NCI-H82 treated with DMSO at 0.1 percent for 48 hours (cell line): ENCODE measurements around the gene STK17B.
"Not testable (repeated sequence)": the region's sequence is repeated elsewhere in the genome, so short reads cannot be mapped to it uniquely, and the experiment has no call there.

Experiments used
- DNase-seq: peaks from one replicate; lab custom pipeline; 2025; ENCODE audit not compliant: unreplicated experiment; lab: John Stamatoyannopoulos, UW

Gene STK17B

DNA sequence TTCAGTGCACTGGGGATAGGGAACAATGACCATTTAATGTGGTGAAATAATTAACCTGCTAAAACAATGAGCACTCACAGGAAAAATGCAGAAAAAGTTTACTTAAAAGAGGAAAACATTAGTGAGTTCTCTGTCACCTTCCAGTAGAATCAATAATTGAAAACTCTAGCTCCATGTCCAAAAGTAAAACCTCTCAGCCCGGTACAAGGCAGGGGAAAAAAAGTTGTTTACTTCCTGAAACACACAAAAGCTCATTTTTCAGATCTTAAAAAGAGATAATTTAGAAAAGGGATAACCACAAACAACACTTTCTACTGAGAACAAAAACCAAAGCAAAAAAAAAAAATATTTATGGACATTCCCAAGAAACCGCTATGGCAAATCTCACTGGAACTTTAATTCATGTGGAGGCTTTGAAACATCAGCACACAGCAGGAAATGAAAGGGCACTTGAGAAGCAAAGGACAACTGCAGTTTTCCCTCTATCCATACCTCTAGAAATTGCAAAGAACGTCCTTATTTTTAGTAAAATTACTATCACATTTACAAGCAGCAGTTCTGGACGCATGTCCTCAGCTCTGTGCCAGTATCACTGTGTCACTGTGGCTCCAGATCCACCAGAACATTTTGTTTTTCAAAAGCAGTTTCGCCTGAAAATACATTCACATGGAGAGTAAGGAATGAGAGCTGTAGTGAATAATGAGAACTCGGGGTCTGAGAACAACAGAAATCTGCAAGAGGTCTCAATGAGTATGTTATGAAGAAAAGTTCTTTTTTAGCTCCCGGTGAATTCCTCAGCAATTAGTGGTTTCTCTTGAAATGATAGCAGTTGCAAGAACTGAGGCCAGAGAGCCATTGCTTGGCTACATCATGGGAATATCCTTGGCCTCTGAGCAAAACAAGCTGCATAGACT is 58.1 kb downstream of the STK17B start:
- no peak for DNase-seq

DNA sequence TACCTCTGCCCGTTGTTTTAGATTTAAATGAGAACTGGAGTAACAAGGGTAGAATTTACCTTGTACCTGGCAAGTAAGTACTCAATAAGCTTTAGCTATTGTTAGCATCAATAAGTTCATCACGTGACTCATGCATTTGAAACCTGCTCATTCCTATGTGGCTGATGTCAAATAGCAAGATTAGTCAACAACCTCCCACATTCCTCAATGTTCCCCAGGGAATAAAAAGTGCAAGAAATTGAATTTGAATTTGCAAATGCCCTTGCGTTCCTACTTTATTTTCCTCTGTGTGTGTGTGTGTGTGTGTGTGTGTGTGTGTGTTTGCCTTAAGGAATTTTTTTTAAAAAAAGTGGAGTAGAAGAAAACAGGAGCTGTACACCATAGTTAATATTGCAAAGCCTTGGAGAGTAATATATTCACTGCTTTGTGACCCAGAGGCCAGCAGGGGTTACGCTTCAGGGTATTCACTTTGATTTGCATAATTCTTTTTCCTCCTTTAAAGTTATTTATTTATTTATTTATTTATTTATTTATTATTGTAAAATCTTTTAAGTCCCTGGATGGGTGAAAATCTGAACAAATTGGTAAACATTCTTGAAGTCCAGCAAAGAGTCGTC is 58.9 kb downstream of the STK17B start:
- no peak for DNase-seq

DNA sequence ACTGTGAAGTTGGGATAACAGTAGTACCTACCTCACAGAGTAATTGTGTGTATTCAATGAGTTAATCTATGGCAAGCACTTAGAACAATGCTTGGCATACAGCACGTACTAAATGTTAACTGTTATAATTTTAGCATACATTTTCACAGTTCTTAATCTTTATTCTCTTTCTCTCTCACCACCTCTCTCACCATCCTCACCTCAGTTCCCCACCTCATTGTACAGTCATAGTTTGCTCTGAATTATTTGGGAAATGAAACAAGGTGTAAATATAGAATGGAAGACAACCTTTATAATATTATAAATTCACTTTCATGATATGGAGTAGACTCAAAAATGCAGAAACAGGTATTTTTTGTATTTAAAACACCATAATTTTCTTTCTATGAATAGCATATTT is 62.8 kb downstream of the STK17B start:
- DNase-seq, result no peak

DNA sequence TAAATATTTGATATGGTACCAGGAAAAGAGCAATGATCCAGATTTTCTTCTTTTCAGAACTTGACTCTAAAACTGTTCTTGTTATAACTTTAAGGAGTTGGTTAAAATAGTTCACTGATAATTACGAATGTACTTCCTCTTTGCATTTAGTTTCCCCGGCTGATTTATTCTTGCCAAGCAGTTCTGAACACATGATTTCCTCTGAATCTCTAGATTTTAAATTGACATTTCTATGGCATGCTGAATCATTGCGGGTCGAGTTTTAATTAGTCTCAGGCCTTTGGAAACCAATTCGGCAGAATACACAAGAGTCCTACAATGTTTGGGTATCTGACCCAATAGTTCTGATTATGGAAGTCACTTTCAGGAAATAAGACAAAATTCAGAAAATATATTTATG is 65.4 kb downstream of the STK17B start:
- DNase-seq, result no peak

DNA sequence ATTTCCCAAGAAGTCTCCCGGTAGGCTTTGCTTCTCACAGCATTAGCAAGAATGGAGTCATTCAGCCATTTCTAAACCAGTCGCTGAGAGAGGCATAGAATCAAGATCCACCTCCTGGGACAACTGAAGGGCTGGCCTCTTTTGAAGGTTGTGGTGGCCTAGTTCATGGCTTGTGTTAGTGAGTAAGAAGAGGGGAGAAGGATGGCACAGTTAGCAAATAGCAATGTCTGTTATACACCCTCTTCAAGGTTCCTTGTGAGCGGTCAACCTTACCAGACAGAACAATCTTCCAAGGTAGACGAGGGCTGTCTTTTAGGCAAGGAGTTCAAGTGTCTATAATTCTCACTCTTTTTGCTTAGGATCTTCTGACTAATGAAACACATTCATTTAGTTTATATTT is 67.3 kb downstream of the STK17B start:
- no peak for DNase-seq

DNA sequence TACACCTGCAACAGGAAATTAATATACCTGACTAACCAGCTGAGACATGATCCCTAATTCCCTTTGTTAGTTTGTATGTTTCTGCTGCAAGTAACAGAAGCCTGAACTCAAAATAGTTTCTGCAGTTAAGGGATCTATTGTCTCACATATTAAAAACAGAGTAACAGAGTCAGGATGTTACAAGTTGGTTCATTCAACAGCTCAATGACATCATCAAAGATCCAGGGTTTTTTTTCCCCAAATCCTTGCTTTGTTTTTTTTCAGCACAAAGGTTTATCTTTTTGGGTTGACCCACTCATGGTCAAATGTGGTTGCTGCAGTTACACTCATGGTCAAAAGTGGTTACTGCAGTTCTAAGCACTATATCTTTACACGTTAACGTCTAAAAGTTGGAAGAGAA is 67.8 kb downstream of the STK17B start:
- DNase-seq, result no peak

DNA sequence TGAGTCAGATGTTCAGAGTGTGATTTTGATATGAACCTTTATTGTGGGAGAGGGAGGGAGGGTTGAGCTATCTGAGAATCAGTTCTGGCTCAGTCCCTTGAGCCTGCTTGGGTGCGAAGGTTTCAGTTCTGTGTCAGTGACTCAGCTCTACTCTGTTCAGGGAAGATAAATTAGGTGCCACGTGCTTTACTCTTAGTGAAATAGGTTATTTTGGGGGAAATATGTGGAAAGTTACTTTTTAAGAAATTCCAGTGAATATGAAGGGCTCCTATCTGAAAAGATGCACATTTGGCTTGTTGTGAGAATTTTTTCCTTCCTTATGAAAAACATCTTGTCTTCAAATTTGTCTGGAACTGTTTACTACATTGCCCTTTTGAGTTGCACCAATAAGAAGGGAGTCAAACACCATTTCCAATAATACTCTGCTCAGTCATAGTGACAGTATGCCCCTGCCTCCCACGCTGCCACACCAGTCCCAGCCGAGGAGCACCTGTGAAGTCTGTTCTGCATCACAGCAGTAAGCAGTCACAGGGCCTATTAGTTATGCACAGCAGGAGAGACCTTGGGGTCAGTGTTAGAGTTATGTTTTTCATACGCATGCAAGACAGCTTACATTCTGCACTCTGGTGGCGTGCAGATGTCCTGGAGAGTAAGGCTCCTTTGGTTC is 69.9 kb downstream of the STK17B start:
- no peak for DNase-seq

DNA sequence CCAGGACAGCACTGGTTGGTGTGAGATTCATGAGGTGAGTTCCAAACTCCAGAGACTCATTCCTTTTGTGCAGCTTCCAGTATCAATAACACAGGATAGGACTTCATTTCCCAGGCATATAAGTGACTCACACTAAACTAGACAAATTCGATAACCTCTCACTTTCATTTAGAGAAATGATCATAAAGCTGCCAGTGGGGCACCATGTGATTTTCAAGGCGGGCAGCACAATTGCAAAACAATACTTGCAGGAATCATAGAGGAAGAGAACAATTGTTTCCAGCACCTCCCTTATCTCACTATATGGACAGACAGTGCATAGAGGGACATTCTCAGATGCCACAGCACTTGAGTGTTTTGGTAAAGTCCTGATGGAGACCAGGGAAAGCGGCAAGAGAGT is 71.5 kb downstream of the STK17B start:
- DNase-seq, result no peak

DNA sequence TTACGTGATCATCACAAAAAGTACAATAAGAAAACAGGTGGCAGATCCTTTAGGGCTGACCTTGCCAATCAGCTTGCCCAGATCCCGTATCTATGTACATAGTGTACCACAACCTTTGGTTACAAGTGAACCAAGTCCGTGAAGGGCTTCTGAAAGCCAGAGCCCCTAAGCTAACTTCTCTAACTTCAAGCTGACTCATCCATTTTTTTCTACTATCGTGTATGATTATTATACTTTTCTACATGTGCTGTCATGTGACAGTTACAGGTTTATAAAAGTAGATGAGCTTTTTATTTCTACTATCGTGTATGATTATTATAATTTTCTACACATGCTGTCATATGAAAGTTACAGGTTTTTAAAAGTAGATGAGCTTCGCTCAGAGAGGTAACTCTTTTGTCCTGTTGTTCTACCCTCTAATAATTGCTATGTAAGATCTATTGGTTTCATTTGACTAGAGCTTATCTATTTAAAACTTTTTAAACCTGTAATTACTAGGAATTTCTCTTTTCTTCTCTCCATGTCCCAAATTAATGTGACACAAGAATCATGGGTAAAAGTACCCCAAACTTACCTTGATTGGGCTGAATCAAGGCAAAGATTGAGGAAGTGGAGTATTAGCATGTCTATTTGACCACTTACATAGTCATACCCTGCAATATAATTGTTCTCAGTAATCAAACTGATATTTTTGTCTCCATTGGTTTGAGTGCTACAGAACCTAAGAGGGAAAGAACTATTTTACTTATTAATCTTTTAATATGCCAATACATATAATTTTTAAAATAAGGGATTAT is 73.3 kb downstream of the STK17B start:
- DNase-seq, result no peak

DNA sequence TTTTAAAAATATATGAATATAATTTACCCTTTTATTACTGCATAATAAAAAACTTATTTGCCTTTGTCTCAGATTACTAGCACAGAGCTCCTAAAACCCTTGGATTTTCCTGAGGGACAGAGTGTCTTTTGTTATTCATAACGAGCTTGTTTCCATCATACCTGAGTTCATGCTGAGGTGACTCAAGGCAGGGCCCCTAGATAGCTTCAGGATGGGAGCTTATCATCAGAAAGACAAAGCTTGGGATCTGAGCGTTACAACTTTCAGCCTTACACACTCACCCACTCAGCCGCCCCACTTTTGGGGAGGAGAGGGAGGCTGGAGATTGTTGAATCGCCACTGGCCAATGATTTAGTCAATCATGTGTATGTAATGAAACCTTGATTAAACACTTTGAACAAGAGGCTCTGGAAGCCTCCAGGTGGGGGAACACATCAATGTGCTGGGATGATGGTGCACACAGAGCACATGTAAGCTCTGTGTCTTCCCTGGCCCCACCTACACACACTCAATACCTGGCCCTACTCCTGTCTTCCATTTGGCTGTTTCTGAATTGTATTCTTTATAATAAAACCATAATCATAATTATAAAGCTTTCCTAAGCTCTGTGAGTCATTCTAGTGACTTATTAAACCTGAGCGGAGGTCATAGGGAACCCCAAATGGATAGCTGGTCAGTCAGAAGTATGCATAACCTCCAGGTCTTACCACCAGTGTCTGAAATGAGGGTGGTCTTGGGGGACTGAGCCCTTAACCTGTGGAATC is 74.2 kb downstream of the STK17B start:
- DNase-seq, result no peak

DNA sequence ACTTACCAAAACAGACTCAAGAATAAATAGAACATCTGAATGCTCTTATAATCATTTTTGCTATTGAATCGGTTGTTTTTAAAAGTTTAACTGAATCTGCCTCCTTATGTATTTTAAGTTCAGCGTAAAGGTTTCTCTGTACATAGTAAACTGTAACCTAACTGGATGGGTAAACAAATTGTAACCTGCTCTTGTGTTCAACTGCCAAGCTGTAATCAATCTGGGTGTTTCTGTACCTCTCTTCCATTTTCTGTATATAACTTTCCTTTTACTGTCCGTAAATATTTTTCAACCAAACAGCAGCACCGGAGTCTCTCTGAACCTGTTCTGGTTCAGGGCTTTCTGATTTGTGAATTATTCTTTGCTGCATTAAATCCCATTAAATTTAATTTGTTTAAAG is 75.1 kb downstream of the STK17B start:
- DNase-seq, result no peak

DNA sequence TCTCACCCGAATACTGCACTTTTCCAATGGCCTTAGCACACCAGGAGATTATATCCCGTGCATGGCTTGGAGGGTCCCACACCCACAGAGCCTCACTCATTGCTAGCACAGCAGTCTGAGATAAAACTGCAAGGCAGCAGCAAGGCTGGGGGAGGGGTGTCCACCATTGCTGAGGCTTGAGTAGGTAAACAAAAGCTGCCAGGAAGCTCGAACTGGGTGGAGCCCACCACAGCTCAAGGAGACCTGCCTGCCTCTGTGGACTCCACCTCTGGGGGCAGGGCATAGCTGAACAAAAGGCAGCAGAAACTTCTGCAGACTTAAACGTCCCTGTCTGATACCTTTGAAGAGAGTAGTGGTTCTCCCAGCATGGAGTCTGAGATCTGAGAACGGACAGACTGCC is 81.9 kb downstream of the STK17B start:
- not testable (repeated sequence) for DNase-seq

DNA sequence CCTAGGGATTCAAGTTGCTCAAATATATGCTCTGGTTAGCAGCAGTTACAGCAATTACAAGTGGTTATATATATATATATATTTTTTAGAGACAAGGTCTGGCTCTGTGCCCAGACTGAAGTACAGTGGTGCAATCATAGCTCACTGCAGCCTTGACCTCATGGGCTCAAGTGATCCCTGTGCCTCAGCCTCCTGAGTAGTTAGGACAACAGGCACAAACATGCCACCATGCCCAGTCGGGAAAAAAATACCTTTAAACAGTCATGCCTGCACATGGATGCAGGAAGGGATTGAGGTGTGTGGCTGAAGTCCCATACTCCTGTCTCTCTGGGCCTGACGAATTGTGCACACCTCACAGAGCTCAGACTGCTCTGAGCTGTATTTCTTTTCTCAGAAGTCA is 83.2 kb downstream of the STK17B start:
- DNase-seq, result no peak

DNA sequence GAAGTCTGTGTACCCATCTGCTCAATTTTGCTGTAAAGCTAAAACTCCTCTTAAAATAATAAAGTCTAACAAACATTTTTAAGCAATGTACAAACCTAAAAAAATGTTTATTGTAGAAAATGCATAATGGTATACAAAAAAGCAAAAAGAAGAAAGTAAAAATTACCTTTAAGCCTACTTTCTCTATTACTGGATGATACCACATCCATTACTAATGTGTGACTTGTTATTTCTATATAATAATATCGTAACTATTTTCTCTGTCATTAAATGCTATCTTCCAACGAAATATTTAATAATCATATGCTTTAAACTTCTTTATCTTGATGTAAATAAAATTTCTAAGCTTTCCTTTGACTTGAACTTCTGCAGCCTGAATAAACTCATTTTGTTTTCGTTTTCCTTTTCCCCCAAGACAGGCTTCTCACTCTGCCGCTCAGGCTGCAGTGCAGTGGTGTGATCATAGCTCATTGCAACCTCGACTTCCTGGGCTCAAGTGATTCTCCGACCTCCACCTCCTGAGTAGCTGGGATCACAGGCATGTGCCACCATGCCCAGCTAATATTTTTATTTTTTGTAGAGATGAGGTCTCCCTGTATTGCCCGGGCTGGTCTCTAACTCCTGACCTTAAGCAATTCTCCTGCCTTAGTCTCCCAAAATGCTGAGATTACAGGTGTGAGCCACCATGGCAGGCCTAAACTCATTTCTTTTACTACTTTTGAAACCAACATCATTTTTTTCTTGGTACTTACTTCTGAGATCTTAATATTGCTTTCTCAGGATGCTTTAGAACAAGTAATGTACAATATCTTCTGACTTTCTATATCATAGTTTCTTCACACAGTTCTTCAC is 84.6 kb downstream of the STK17B start:
- no peak for DNase-seq

DNA sequence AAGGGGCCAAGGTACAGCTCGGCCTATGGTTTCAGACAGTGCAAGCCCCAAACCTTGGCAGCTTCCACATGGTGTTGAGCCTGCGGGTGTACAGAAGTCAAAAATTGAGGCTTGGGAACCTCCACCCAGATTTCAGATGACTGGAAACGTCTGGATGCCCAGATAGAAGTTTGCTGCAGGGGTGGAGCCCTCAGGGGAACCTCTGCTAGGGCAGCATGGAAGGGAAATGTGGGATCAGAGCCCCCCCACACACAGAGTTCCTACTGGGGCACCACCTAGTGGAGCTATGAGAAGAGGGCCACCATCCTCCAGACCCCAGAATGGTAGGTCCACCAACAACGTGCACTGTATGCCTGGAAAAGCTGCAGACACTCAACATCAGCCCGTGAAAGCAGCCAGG is 87.8 kb downstream of the STK17B start:
- DNase-seq, result no peak
